Ishikawa (cell line): Measurements from ENCODE around the gene NLK.

Experiments used
- NFIC ChIP-seq: IDR thresholded peaks from 2 replicates; pipeline ENCODE4 v1.6.1; 2012
- TCF12 ChIP-seq: IDR thresholded peaks from 2 replicates; pipeline ENCODE4 v1.6.1; 2012; ENCODE audit warnings: low read depth
- TEAD4 ChIP-seq: IDR thresholded peaks from 2 replicates; pipeline ENCODE4 v1.6.1; 2012

- TF ChIP-seq NFIC: no peak
- no peak for TF ChIP-seq TEAD4
- TF ChIP-seq TCF12: no peak
These were observed 202.0 kb downstream of the NLK start for GRCh38 chr17:28244446-28244845.
